PC-3 (cell line): Measurements from ENCODE around the gene VKORC1L1. TPM values are rescaled to one million over a fixed set of nuclear protein-coding genes. Genes with fewer than 3 reads are reported as not detected.

Source experiments
- ATAC-seq: fragments of 200-7000 bp; cut with Tn5 transposase; 2 replicates; pipeline ENCODE4 v1.9.1; 2020; ENCODE audit warnings: mild to moderate bottlenecking, moderate library complexity
- BruUV-seq: library from RNA; stranded (reverse); fragments of 400-500 nt; replicated peaks from 2 replicates; lab custom pipeline; 2021; lab: Mats Ljungman, UMichigan
- CTCF ChIA-PET: fragments of 300-600 bp; sonication (Branson Sonifier 250); formaldehyde crosslinking; loops from one replicate; lab custom pipeline; 2022; ENCODE audit warnings: antibody characterized with exemption; lab: Charles Lee
- POLR2A ChIA-PET: fragments of 300-600 bp; sonication (Branson Sonifier 250); formaldehyde crosslinking; loops from one replicate; lab custom pipeline; 2022; ENCODE audit warnings: antibody characterized with exemption; ENCODE audit not compliant: unreplicated experiment; lab: Charles Lee
- DNase-seq: peaks from one replicate; pipeline ENCODE4 v3.0.0-alpha.2; 2015
- H2AFZ ChIP-seq: fragments of 300-600 bp; sonication (generic); 2 replicates; pipeline ENCODE4 v1.6.0; 2016; ENCODE audit warnings: antibody characterized with exemption, low read length
- H3F3A ChIP-seq: fragments of 300-600 bp; sonication (generic); one replicate; pipeline ENCODE4 v1.6.0; 2017; ENCODE audit warnings: antibody characterized with exemption, low read length, control low read depth, mild to moderate bottlenecking; ENCODE audit not compliant: unreplicated experiment
- H3K27ac ChIP-seq: fragments of 300-600 bp; sonication (generic); 2 replicates; pipeline ENCODE4 v1.5.1; 2016; ENCODE audit warnings: mild to moderate bottlenecking, low read length
- H3K27me3 ChIP-seq: fragments of 300-600 bp; sonication (generic); 2 replicates; pipeline ENCODE4 v1.6.1; 2016; ENCODE audit warnings: low read length, mixed read lengths
- H3K36me3 ChIP-seq: fragments of 300-600 bp; sonication (generic); 2 replicates; pipeline ENCODE4 v1.6.1; 2016; ENCODE audit warnings: low read depth, mixed run types, low read length, mixed read lengths
- H3K4me1 ChIP-seq: fragments of 300-600 bp; sonication (generic); 2 replicates; pipeline ENCODE4 v1.5.1; 2016; ENCODE audit warnings: low read length; ENCODE audit not compliant: insufficient read depth
- H3K4me2 ChIP-seq: fragments of 300-600 bp; sonication (generic); 2 replicates; pipeline ENCODE4 v1.6.0; 2016; ENCODE audit warnings: low read length
- H3K4me3 ChIP-seq: fragments of 300-600 bp; sonication (generic); 2 replicates; pipeline ENCODE4 v1.5.1; 2016; ENCODE audit warnings: mild to moderate bottlenecking, low read length, mixed read lengths
- H3K79me2 ChIP-seq: fragments of 300-600 bp; sonication (generic); 2 replicates; pipeline ENCODE4 v1.6.1; 2017; ENCODE audit warnings: low read length, mixed read lengths
- H3K9ac ChIP-seq: fragments of 300-600 bp; sonication (generic); 2 replicates; pipeline ENCODE4 v1.6.0; 2016; ENCODE audit warnings: mild to moderate bottlenecking, low read length
- H3K9me2 ChIP-seq: fragments of 300-600 bp; sonication (generic); replicated peaks from 2 replicates; pipeline ENCODE4 v1.6.1; 2016; ENCODE audit warnings: mixed run types, low read length, mixed read lengths
- H3K9me3 ChIP-seq: fragments of 300-600 bp; sonication (generic); 2 replicates; pipeline ENCODE4 v1.6.1; 2016; ENCODE audit warnings: low read length, mixed read lengths
- H4K20me1 ChIP-seq: fragments of 300-600 bp; sonication (generic); 2 replicates; pipeline ENCODE4 v1.6.1; 2016; ENCODE audit warnings: low read length, mixed read lengths
- CTCF ChIP-seq: fragments of 300-600 bp; sonication (generic); conservative IDR thresholded peaks from 2 replicates; pipeline ENCODE4 v1.5.1; 2017; ENCODE audit warnings: antibody characterized with exemption, low read depth, mild to moderate bottlenecking, low read length
- EZH2 ChIP-seq: fragments of 300-600 bp; sonication (generic); IDR thresholded peaks from one replicate; pipeline ENCODE4 v1.6.1; 2017; ENCODE audit warnings: antibody characterized with exemption, mild to moderate bottlenecking, low read length; ENCODE audit not compliant: unreplicated experiment
- EZH2phosphoT487 ChIP-seq: fragments of 300-600 bp; sonication (generic); IDR thresholded peaks from 2 replicates; pipeline ENCODE4 v1.6.1; 2018; ENCODE audit warnings: mild to moderate bottlenecking, antibody characterized with exemption, low read length, borderline replicate concordance
- intact Hi-C: fragments of 100-400 bp; cut with micrococcal nuclease; formaldehyde crosslinking; loops from 2 replicates; pipeline ENCODE4 v1.9.0; 2023
- total RNA-seq: library from RNA; depleted of rRNA; stranded (reverse); fragments of >200 nt; gene quantifications from 2 replicates; pipeline ENCODE4 v1.2.3, GENCODE V29; 2014

The VKORC1L1 gene
- total RNA-seq, 1 experiment from 2014 or later: 7.6 TPM

- Histone ChIP-seq H3K9me2 (no peaks in the 10 kb centered on the region), H4K20me1 (no peaks in the 10 kb centered on the region), H3K27me3 (no peaks in the 10 kb centered on the region), H3K4me2 (no peak overlapping the region), H2AFZ (no peak overlapping the region), H3K9ac (no peak overlapping the region), H3F3A (no peaks in the 10 kb centered on the region), H3K4me1 (no peaks in the 10 kb centered on the region), H3K36me3 (peaks cover 16% of the 10 kb centered on the region; the same call in 1 of the 2 replicates), H3K27ac (no peak overlapping the region), H3K4me3 (no peak overlapping the region), H3K79me2 (no peaks in the 10 kb centered on the region), H3K9me3 (no peaks in the 10 kb centered on the region)
- ChIA-PET POLR2A (no interaction called here), CTCF (no interaction called here)
- DNase-seq: no peak
- ATAC-seq: no peak
- intact Hi-C loops: no loop called here
- no TSS peak for BruUV-seq
- TF ChIP-seq EZH2phosphoT487: no peak
- TF ChIP-seq EZH2: no peak
- TF ChIP-seq CTCF: no peak
Observed at GRCh38 chr7:65974876-65975275, 102.0 kb downstream of the VKORC1L1 start.

GRCh38 chr7:65975814-65976445, 103.1 kb downstream of the VKORC1L1 start:
- Histone ChIP-seq H3K36me3 (peaks cover 16% of the 10 kb centered on the region; the same call in 1 of the 2 replicates), H4K20me1 (0 out of 2 replicates have a peak, but pooled peaks cover 8% of the 10 kb centered on the region), H3K79me2 (peaks cover 8% of the 10 kb centered on the region), H3K9me2 (no peaks in the 10 kb centered on the region), H3K9ac (no peak overlapping the region), H3K27me3 (no peaks in the 10 kb centered on the region), H2AFZ (no peak overlapping the region), H3F3A (no peaks in the 10 kb centered on the region), H3K27ac (no peak overlapping the region), H3K4me3 (no peak overlapping the region), H3K4me2 (no peak overlapping the region), H3K4me1 (peaks cover 4% of the 10 kb centered on the region), H3K9me3 (no peaks in the 10 kb centered on the region)
- CTCF ChIA-PET: no interaction called here
- BruUV-seq: no TSS peak
- no peak for DNase-seq
- no peak for ATAC-seq
- 0 out of 2 replicates have a peak, but pooled peaks have one; percentile 13 for TF ChIP-seq CTCF
- no peak for TF ChIP-seq EZH2phosphoT487
- POLR2A ChIA-PET: no interaction called here
- intact Hi-C loops: no loop called here

GRCh38 chr7:65976659-65977196, 103.9 kb downstream of the VKORC1L1 start:
- intact Hi-C loops: no loop called here
- DNase-seq: no peak
- Histone ChIP-seq H3F3A (no peaks in the 10 kb centered on the region), H3K27ac (no peak overlapping the region), H3K36me3 (peaks cover 16% of the 10 kb centered on the region; the same call in 1 of the 2 replicates), H3K27me3 (no peaks in the 10 kb centered on the region), H3K9ac (no peak overlapping the region), H4K20me1 (0 out of 2 replicates have a peak, but pooled peaks cover 8% of the 10 kb centered on the region), H3K9me3 (no peaks in the 10 kb centered on the region), H3K79me2 (peaks cover 16% of the 10 kb centered on the region), H3K4me3 (no peak overlapping the region), H3K4me1 (peaks cover 5% of the 10 kb centered on the region), H3K4me2 (no peak overlapping the region), H3K9me2 (no peaks in the 10 kb centered on the region), H2AFZ (no peak overlapping the region)
- ChIA-PET POLR2A (interaction anchor here (0.7 kb wide), 1 partner anchor 272 kb away, joined by 4 read pairs; no protein-coding TSS in a partner anchor), CTCF (no interaction called here)
- TF ChIP-seq EZH2phosphoT487: no peak
- TF ChIP-seq CTCF: no peak
- TF ChIP-seq EZH2: no peak
- BruUV-seq: no TSS peak
- no peak for ATAC-seq
